HEK293 (cell line): Measurements from ENCODE around the gene PHRF1.

Source experiments
- CTCF ChIA-PET: fragments of 350-600 bp; formaldehyde crosslinking; extraction: SDS; loops from one replicate; lab custom pipeline; 2021; ENCODE audit warnings: antibody characterized with exemption; lab: Yijun Ruan, JAX
- POLR2A ChIA-PET: fragments of 300-600 bp; formaldehyde crosslinking; extraction: SDS; loops from one replicate; lab custom pipeline; 2020; ENCODE audit warnings: antibody characterized with exemption, inconsistent platforms; lab: Yijun Ruan, JAX
- H3K27ac ChIP-seq: fragments of 200-500 bp; sonication (Bioruptor generic); 2 replicates; pipeline ENCODE4 v1.5.1; 2014; ENCODE audit warnings: low read depth, low read length, control low read depth, inconsistent platforms; ENCODE audit errors: extremely low read depth
- H3K36me3 ChIP-seq, 2 experiments: fragments of 200-500 bp in 1 of 2; sonication (Bioruptor generic) in 1 of 2; 1 replicate in 1 of 2; 2 replicates in 1 of 2; pipeline ENCODE4 v1.5.1; 2014 to 2017; ENCODE audit warnings: inconsistent platforms in 2 of 2, low read length in 2 of 2; ENCODE audit not compliant: control insufficient read depth in 2 of 2, insufficient read depth in 1 of 2
- H3K4me1 ChIP-seq: fragments of 200-500 bp; sonication (Bioruptor generic); 2 replicates; pipeline ENCODE4 v1.5.1; 2014; ENCODE audit warnings: mild to moderate bottlenecking, low read length, inconsistent platforms; ENCODE audit not compliant: control insufficient read depth, insufficient read depth
- H3K4me3 ChIP-seq: 2 replicates; pipeline ENCODE4 v1.5.1; 2011; ENCODE audit warnings: low read depth, mild to moderate bottlenecking, control low read depth, low read length, moderate library complexity
- H3K9me3 ChIP-seq: fragments of 200-500 bp; sonication (Bioruptor generic); 2 replicates; pipeline ENCODE4 v1.5.1; 2014; ENCODE audit warnings: low read depth, low read length, inconsistent platforms; ENCODE audit not compliant: control insufficient read depth, insufficient read depth
- EGR2 ChIP-seq: fragments of 450-650 bp; formaldehyde crosslinking; IDR thresholded peaks from 2 replicates; pipeline ENCODE4 v1.5.1; 2016; ENCODE audit warnings: low read depth, missing biosample characterization, missing genetic modification characterization
- HOXC10 ChIP-seq: sonication (generic); formaldehyde crosslinking; IDR thresholded peaks from 2 replicates; pipeline ENCODE4 v1.8.1; 2023; ENCODE audit warnings: mild to moderate bottlenecking, missing genetic modification reagents
- KLF16 ChIP-seq: fragments of 450-650 bp; formaldehyde crosslinking; IDR thresholded peaks from 2 replicates; pipeline ENCODE4 v1.5.1; 2017; ENCODE audit warnings: missing biosample characterization, missing genetic modification characterization
- KLF8 ChIP-seq: fragments of 450-650 bp; formaldehyde crosslinking; IDR thresholded peaks from 2 replicates; pipeline ENCODE4 v1.5.1; 2016; ENCODE audit warnings: missing biosample characterization, missing genetic modification characterization
- OVOL3 ChIP-seq: fragments of 450-650 bp; formaldehyde crosslinking; IDR thresholded peaks from 2 replicates; pipeline ENCODE4 v1.5.1; 2016; ENCODE audit warnings: missing biosample characterization, missing genetic modification characterization
- SALL2 ChIP-seq: fragments of 450-650 bp; formaldehyde crosslinking; IDR thresholded peaks from 2 replicates; pipeline ENCODE4 v1.5.0; 2017; ENCODE audit warnings: missing biosample characterization, mild to moderate bottlenecking, missing genetic modification characterization, borderline replicate concordance
- SCRT1 ChIP-seq: fragments of 450-650 bp; formaldehyde crosslinking; IDR thresholded peaks from 2 replicates; pipeline ENCODE4 v1.5.1; 2016; ENCODE audit warnings: missing biosample characterization, missing genetic modification characterization, borderline replicate concordance
- ZFHX2 ChIP-seq: fragments of 450-650 bp; formaldehyde crosslinking; conservative IDR thresholded peaks from 2 replicates; pipeline ENCODE4 v1.5.1; 2016; ENCODE audit warnings: missing biosample characterization, missing genetic modification characterization
- ZIC2 ChIP-seq: fragments of 450-650 bp; formaldehyde crosslinking; IDR thresholded peaks from 2 replicates; pipeline ENCODE4 v1.5.1; 2016; ENCODE audit warnings: missing biosample characterization, missing genetic modification characterization
- ZNF10 ChIP-seq: fragments of 450-650 bp; formaldehyde crosslinking; IDR thresholded peaks from 2 replicates; pipeline ENCODE4 v1.5.1; 2017; ENCODE audit warnings: missing biosample characterization, missing genetic modification characterization
- ZNF211 ChIP-seq: fragments of 450-650 bp; formaldehyde crosslinking; IDR thresholded peaks from 2 replicates; pipeline ENCODE4 v1.5.1; 2016; ENCODE audit warnings: low read depth, missing biosample characterization, missing genetic modification characterization
- ZNF23 ChIP-seq: fragments of 450-650 bp; formaldehyde crosslinking; IDR thresholded peaks from 2 replicates; pipeline ENCODE4 v1.5.1; 2016; ENCODE audit warnings: missing biosample characterization, missing genetic modification characterization, borderline replicate concordance
- ZNF24 ChIP-seq: fragments of 450-650 bp; formaldehyde crosslinking; IDR thresholded peaks from 2 replicates; pipeline ENCODE4 v1.5.1; 2016; ENCODE audit warnings: missing biosample characterization, missing genetic modification characterization
- ZNF302 ChIP-seq: fragments of 450-650 bp; formaldehyde crosslinking; IDR thresholded peaks from 2 replicates; pipeline ENCODE4 v1.5.1; 2016; ENCODE audit warnings: missing biosample characterization, missing genetic modification characterization, low read depth
- ZNF311 ChIP-seq: fragments of 450-650 bp; formaldehyde crosslinking; IDR thresholded peaks from 2 replicates; pipeline ENCODE4 v1.5.1; 2017; ENCODE audit warnings: missing biosample characterization, missing genetic modification characterization, borderline replicate concordance
- ZNF335 ChIP-seq: fragments of 450-650 bp; formaldehyde crosslinking; conservative IDR thresholded peaks from 2 replicates; pipeline ENCODE4 v1.5.1; 2016; ENCODE audit warnings: missing biosample characterization, missing genetic modification characterization
- ZNF48 ChIP-seq: fragments of 450-650 bp; formaldehyde crosslinking; IDR thresholded peaks from 2 replicates; pipeline ENCODE4 v1.5.1; 2016; ENCODE audit warnings: missing biosample characterization, missing genetic modification characterization
- ZNF530 ChIP-seq: fragments of 450-650 bp; formaldehyde crosslinking; IDR thresholded peaks from 2 replicates; pipeline ENCODE4 v1.5.1; 2016; ENCODE audit warnings: low read depth, missing biosample characterization, missing genetic modification characterization
- ZNF707 ChIP-seq: fragments of 450-650 bp; formaldehyde crosslinking; IDR thresholded peaks from 2 replicates; pipeline ENCODE4 v1.5.1; 2016; ENCODE audit warnings: missing biosample characterization, missing genetic modification characterization
- ZNF792 ChIP-seq: fragments of 450-650 bp; formaldehyde crosslinking; IDR thresholded peaks from 2 replicates; pipeline ENCODE4 v1.5.1; 2016; ENCODE audit warnings: missing biosample characterization, missing genetic modification characterization
- ZSCAN23 ChIP-seq: fragments of 450-650 bp; formaldehyde crosslinking; IDR thresholded peaks from 2 replicates; pipeline ENCODE4 v1.5.1; 2016; ENCODE audit warnings: missing biosample characterization, missing genetic modification characterization
- TF ChIP-seq, protein P1 (sequence below): fragments of 450-650 bp; formaldehyde crosslinking; optimal IDR thresholded peaks from 2 replicates; pipeline ENCODE3; 2016; ENCODE audit warnings: missing biosample characterization, mild to moderate bottlenecking, missing genetic modification characterization
- TF ChIP-seq, protein P2 (sequence below): fragments of 450-650 bp; formaldehyde crosslinking; IDR thresholded peaks from 2 replicates; pipeline ENCODE4 v1.5.1; 2016; ENCODE audit warnings: missing biosample characterization, missing genetic modification characterization
- TF ChIP-seq, protein P3 (sequence below): fragments of 450-650 bp; formaldehyde crosslinking; IDR thresholded peaks from 2 replicates; pipeline ENCODE4 v1.5.1; 2016; ENCODE audit warnings: missing biosample characterization, missing genetic modification characterization
- TF ChIP-seq, protein P4 (sequence below): fragments of 450-650 bp; formaldehyde crosslinking; IDR thresholded peaks from 2 replicates; pipeline ENCODE4 v1.5.1; 2016; ENCODE audit warnings: missing biosample characterization, missing genetic modification characterization

The PHRF1 gene

DNA sequence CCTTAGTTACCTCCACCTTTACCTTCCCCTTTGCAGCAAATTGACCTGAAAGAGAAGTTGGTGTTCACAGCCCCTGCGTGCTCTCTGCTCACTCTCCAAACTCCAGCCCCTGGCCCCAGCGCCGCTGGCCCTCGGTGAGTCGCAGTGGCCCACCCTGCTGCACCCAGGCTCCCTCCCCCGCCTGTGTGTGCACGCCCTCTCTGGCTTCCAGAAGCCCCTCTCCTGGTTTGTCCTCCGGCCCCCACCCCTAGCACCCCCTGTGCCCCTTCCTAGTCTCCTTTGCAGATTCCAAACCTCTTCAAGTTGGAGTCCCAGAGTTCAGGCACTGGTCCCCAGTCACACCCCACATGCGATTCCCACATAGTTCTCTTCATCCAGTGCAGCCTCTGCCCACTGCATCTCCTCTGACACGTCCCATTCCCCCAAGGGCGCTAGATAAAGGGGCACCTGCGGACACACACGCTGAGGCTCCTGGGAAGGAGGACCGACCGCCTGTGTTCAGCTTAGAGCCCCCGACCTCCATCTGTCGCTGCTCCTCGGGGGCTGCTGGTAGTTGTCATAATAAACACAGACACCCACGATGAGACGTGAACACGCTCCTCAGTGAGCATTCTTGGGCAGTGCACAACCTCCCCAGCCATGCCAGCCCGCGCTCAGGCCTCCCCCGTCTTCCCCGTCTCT, 1.5 kb upstream of the PHRF1 start:
- peaks cover 0 to 16% of the 10 kb centered on the region in 2 experiments; a peak in 1 of 3 replicates for H3K36me3 ChIP-seq
- peaks cover 5% of the 10 kb centered on the region for H3K4me1 ChIP-seq
- no peaks in the 10 kb centered on the region for H3K9me3 ChIP-seq
- no peak overlapping the region for H3K27ac ChIP-seq
- H3K4me3 ChIP-seq, result peak overlapping the region; percentile 56
- ChIA-PET POLR2A (interaction anchor here (1.4 to 2.0 kb wide), 3 partner anchors 9 to 14 kb away, joined by 10 to 28 read pairs (median 13); no protein-coding TSS in a partner anchor), CTCF (no interaction called here)
- TF ChIP-seq ZFHX2 (tag by site-specific recombination) (peak; percentile 45; the same call in 1 of the 2 replicates), KLF16 (tag by site-specific recombination) (no peak), EGR2 (tag by site-specific recombination) (peak; percentile 61), SCRT1 (tag by site-specific recombination) (0 out of 2 replicates have a peak, but pooled peaks have one; percentile 19)
- TF ChIP-seq, all 188 proteins: peak for 3

DNA sequence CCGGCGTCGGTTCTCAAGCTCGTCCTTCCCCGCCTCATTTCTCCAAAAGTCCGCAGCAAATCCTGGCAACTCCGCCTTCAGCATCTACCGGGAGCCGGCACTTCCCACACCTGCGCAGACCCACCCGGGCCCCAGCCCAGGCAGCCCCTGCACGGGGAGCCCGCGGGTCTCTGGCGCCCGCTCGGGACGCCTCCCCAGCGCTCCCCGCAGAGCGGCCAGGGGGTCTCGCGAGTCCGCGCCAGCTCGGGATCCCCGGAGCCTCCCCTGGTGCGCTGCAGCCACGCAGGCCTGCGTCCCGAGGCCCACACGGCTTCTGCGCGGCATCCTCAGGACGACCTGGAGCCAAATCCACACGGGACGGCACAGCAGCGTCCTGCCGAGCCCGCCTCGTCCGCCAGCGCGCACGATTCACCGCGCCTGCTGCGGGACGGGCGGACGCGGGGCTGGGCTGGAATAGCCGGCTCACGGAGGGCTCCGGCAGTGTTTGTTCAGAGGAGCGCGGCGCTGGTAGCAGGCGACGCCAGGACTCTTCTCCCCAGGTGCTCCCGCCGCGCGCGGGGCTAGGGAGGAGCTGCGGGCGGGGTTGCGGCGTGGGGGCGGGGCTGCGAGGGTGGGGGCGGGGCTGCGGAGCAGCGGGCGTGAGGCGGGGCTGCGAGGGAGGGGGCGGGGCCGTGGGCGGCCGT, 816 bp upstream of the PHRF1 start:
- CTCF ChIA-PET, result interaction anchor here (0.8 kb wide), 1 partner anchor 37 kb away, joined by 3 read pairs; no protein-coding TSS in a partner anchor
- no peaks in the 10 kb centered on the region for H3K9me3 ChIP-seq
- H3K27ac ChIP-seq, result peak overlapping the region; percentile 40; the same call in 1 of the 2 replicates
- peaks cover 5% of the 10 kb centered on the region for H3K4me1 ChIP-seq
- H3K36me3 ChIP-seq, result peaks cover 0 to 21% of the 10 kb centered on the region in 2 experiments; a peak in 1 of 3 replicates
- peak overlapping the region; percentile 56 for H3K4me3 ChIP-seq
- POLR2A ChIA-PET, result interaction anchor here (0.6 to 2.0 kb wide), 20 partner anchors 10 to 368 kb away, joined by 3 to 28 read pairs (median 4); partner anchors contain the start of genes BET1L, HRAS, IRF7 and LMNTD2
- TF ChIP-seq HOXC10 (0 out of 2 replicates have a peak, but pooled peaks have one; percentile 71), EGR2 (tag by site-specific recombination) (no peak), ZSCAN23 (tag by site-specific recombination) (no peak), ZNF311 (no peak), ZNF24 (tag by site-specific recombination) (no peak), ZNF211 (tag by site-specific recombination) (no peak), ZNF302 (no peak), SALL2 (tag by site-specific recombination) (no peak), ZNF48 (tag by site-specific recombination) (no peak), ZNF335 (tag by site-specific recombination) (no peak; the same call in 1 of the 2 replicates), ZIC2 (tag by site-specific recombination) (peak; percentile 66), KLF8 (no peak; the same call in 1 of the 2 replicates), ZNF707 (tag by site-specific recombination) (no peak), OVOL3 (tag by site-specific recombination) (no peak), ZNF23 (tag by site-specific recombination) (no peak), ZNF10 (no peak), ZNF792 (tag by site-specific recombination) (no peak), ZNF530 (no peak)
- TF ChIP-seq, protein P1, sequence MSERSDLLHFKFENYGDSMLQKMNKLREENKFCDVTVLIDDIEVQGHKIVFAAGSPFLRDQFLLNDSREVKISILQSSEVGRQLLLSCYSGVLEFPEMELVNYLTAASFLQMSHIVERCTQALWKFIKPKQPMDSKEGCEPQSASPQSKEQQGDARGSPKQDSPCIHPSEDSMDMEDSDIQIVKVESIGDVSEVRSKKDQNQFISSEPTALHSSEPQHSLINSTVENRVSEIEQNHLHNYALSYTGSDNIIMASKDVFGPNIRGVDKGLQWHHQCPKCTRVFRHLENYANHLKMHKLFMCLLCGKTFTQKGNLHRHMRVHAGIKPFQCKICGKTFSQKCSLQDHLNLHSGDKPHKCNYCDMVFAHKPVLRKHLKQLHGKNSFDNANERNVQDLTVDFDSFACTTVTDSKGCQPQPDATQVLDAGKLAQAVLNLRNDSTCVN (tag by site-specific recombination), result peak; percentile 68
- TF ChIP-seq, protein P2, sequence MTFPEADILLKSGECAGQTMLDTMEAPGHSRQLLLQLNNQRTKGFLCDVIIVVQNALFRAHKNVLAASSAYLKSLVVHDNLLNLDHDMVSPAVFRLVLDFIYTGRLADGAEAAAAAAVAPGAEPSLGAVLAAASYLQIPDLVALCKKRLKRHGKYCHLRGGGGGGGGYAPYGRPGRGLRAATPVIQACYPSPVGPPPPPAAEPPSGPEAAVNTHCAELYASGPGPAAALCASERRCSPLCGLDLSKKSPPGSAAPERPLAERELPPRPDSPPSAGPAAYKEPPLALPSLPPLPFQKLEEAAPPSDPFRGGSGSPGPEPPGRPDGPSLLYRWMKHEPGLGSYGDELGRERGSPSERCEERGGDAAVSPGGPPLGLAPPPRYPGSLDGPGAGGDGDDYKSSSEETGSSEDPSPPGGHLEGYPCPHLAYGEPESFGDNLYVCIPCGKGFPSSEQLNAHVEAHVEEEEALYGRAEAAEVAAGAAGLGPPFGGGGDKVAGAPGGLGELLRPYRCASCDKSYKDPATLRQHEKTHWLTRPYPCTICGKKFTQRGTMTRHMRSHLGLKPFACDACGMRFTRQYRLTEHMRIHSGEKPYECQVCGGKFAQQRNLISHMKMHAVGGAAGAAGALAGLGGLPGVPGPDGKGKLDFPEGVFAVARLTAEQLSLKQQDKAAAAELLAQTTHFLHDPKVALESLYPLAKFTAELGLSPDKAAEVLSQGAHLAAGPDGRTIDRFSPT (tag by site-specific recombination), result no peak
- TF ChIP-seq, protein P3, sequence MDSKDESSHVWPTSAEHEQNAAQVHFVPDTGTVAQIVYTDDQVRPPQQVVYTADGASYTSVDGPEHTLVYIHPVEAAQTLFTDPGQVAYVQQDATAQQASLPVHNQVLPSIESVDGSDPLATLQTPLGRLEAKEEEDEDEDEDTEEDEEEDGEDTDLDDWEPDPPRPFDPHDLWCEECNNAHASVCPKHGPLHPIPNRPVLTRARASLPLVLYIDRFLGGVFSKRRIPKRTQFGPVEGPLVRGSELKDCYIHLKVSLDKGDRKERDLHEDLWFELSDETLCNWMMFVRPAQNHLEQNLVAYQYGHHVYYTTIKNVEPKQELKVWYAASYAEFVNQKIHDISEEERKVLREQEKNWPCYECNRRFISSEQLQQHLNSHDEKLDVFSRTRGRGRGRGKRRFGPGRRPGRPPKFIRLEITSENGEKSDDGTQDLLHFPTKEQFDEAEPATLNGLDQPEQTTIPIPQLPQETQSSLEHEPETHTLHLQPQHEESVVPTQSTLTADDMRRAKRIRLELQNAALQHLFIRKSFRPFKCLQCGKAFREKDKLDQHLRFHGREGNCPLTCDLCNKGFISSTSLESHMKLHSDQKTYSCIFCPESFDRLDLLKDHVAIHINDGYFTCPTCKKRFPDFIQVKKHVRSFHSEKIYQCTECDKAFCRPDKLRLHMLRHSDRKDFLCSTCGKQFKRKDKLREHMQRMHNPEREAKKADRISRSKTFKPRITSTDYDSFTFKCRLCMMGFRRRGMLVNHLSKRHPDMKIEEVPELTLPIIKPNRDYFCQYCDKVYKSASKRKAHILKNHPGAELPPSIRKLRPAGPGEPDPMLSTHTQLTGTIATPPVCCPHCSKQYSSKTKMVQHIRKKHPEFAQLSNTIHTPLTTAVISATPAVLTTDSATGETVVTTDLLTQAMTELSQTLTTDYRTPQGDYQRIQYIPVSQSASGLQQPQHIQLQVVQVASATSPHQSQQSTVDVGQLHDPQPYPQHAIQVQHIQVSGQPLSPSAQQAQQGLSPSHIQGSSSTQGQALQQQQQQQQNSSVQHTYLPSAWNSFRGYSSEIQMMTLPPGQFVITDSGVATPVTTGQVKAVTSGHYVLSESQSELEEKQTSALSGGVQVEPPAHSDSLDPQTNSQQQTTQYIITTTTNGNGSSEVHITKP (tag by site-specific recombination), result no peak
- TF ChIP-seq, protein P4, sequence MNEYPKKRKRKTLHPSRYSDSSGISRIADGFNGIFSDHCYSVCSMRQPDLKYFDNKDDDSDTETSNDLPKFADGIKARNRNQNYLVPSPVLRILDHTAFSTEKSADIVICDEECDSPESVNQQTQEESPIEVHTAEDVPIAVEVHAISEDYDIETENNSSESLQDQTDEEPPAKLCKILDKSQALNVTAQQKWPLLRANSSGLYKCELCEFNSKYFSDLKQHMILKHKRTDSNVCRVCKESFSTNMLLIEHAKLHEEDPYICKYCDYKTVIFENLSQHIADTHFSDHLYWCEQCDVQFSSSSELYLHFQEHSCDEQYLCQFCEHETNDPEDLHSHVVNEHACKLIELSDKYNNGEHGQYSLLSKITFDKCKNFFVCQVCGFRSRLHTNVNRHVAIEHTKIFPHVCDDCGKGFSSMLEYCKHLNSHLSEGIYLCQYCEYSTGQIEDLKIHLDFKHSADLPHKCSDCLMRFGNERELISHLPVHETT, result no peak
